Stimulated activated CD4-positive, alpha-beta T cell treated with anti-CD3 and anti-CD28 coated beads, Interleukin-4, amount 100 ng/mL, for 4 hours (primary cell): Measurements from ENCODE around the gene ADPRS.

Experiments used
- DNase-seq, 2 experiments: peaks; one replicate each; pipeline ENCODE4 v3.0.0-alpha.2; 2020

ADPRS gene

DNA sequence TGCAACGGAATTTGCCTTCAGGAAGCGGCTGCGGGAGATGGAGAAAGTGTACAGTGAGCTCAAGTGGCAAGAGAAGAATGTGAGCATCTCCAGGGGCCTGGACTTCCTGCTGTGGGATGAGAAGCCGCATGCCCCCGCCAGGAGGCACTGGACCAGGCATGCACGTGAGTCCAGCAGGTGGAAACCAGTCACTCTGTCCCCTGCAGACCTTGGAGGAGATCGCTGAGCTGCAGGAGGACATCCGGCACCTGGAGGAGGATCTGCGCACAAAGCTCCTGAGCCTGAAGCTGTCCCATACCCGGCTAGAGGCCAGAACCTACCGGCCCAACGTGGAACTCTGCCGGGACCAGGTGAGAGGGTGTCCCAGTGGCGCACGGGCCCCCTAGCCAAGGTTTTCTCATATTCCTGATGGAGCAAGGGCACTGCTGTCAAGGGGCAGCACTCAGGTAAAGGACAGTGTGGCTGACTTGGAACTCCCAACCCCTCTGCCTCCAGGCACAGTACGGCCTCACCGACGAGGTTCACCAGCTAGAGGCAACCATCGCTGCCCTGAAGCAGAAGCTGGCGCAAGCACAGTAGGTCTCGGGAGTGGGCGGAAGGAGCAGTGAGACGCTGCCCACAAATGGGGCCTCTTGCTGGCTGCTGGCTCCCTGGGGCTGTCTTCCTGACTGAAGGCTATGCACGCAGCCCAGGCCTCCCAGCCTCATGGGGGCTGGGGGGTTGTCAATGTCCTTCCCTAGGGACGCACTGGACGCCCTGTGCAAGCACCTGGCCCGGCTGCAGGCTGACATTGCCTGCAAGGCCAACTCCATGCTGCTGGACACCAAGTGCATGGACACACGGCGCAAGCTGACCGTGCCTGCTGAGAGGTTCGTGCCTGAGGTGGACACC is 1.2 kb upstream of the ADPRS start:
- no peak for DNase-seq

DNA sequence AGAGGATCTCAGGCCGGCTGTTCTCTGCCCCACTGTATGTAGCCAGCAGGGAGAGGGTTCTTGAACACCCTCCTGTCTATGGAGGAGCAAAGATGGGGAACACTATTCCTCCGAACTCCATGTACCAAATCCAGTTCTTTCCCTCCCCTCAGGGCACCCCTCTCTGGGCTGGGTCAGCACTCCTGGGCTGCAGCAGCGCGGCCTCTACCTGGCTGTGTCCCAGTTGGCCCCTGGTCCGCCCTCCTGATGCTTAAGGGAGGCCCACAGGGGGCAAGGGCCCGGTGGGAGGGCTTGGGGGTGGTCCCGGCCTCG is 471 bp upstream of the ADPRS start:
- no peak for DNase-seq

DNA sequence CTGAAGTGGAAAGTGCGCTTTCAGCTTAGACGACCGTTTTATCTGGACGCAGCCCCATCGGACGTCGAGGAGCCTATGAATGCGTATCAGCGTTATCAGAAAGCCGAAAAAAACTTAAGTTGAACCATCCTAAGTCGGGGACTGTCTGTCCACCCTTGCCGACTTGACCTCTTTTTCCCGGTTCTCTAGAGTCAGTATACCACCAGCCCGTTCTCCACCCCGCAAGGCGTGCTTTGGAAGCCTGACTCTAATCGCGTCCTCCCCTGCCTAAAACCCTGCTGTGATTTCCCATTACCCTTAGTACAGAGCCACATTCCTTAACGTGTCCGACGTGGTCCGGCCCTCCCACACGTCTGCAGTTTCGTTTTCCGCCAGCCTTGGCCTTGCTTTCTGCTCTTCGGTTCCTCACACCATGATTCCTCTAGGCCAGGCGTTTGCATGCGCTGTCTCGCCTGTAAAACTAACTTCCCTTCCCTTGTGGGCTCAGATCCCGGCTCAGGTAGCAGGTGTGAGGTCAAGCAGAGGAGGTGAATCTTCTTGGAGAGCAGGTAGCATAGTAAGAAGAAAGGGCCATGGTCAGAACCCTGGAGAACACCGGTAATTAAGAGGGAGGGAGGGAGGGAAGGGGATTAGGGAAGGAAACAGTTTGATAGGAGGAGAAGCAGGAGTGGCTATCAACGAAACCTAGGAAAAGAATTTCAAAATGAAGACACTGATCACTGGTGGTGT is 865 bp downstream of the ADPRS start:
- no peak for DNase-seq

DNA sequence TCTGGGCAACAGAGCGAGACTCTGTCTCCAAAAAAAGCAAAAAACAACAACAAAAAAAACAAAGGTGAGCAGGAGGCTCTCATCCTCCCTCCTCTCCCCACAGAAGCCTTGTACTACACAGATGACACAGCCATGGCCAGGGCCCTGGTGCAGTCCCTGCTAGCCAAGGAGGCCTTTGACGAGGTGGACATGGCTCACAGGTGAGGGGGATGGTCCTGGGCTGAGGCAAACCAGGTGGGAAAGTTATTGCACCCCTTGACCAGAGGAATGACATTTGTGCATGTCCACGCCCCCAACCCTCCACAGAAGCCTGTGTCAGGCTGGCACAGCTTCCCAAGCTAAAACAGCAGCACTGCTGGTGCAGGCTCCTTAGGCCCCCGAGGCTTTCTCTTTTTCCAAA is 2.4 kb downstream of the ADPRS start:
- DNase-seq: no peak

DNA sequence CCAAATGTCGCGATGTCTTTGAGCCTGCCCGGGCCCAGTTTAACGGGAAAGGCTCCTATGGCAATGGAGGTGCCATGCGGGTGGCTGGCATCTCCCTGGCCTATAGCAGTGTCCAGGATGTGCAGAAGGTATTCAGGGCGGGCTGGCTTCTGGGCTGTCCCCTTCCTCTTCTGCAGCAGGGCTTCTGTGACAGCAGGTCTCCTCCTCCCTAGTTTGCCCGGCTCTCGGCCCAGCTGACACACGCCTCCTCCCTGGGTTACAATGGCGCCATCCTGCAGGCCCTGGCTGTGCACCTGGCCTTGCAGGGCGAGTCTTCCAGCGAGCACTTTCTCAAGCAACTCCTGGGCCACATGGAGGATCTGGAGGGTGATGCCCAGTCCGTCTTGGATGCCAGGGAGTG is 3.0 kb downstream of the ADPRS start:
- no peak for DNase-seq

DNA sequence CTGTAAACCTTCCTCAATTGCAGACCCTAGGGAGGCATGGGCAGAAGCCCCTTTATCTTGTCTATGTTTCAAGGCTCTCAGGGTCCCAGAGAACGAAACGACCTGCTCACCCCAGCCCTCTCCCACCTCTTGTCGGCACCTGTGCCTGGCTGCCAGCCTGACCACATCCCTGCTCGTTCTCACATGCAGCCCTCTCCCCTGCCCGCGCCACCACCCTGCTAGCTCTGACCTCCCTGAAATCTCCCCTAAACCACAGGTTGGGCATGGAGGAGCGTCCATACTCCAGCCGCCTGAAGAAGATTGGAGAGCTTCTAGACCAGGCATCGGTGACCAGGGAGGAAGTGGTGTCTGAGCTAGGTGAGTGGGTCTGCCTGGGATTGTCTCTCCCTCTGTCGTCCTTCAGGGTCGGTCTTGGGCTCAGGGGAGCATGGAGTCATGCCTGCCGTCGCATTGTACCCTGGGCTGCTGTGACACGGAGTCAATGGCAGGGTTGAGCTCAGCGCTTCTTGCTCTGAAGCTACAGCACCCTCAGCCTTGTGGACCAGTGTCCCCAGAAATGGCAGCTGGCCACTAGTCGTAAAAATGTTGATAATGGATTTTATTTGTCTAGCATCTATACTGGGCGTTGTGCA is 3.6 kb downstream of the ADPRS start:
- no peak for DNase-seq

DNA sequence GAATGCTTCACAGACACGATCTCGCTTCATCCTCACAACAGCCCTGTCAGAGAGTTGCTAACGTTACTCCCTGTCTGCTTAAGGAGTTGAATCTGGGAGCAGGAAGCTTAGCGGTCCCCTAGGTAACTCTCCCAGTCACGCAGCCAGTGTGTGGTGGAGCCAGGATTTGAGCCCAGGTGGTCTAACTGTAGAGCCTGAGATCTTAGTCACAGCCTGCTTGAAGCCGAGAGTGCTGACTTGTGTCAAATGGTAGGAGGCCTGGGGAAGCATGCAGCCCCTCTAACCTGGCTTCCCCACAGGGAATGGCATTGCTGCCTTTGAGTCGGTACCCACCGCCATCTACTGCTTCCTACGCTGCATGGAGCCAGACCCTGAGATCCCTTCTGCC is 4.1 kb downstream of the ADPRS start:
- DNase-seq: no peak

DNA sequence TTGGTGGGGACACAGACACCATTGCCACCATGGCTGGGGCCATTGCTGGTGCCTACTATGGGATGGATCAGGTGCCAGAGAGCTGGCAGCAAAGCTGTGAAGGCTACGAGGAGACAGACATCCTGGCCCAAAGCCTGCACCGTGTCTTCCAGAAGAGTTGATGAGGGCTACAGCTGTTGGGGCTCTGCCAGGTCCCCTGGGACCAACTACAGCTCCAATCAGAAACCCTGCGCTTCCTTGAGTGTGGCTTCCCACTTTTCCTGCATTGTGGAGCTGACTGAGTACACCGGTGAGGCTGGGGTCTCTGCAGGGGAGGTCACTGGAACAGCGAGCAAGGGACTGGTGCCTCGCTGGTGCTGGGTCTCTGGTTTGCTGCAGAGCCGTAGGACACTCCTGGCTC is 4.5 kb downstream of the ADPRS start:
- DNase-seq: no peak

DNA sequence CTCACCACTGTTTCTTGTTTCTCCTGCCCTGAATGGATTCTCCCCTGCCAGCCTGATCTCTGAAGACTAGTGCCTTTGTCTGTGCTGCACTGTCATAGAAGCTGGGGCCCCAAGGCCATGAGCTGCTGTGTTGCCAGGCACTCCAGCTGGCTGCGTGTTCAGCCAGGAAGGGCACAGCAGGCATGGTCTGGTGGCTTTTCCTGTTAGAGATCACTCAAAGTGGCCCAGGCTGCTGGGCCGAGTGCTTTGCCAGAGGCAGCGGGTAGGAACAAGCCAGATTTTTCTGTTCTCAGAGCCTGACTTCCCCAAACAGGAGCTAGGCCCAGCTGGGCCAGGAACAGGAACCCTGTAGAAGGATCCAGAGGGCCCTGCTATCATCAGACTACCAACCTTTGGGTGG is 5.2 kb downstream of the ADPRS start:
- no peak for DNase-seq

DNA sequence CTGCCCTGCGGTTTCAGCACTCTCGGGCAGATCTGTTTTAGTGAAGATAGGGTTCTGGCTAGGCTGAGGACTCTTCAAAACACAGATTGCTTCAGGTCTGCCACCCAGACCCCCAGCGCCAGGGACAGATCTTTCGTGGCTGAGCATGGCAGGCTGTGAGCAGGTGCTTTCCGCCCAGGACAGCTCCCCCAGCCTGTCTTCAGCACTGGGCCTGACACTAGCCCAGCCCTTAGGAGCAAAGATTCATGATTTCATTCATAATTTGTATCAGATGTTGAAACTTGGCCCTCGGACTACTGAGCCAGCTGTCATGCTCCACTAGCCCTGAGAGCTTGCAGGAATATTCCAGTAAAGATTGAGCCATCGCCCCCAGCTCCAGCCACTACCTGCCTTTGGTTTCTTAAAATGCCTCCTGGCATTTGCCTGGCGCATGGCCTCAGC is 5.9 kb downstream of the ADPRS start:
- DNase-seq: no peak

DNA sequence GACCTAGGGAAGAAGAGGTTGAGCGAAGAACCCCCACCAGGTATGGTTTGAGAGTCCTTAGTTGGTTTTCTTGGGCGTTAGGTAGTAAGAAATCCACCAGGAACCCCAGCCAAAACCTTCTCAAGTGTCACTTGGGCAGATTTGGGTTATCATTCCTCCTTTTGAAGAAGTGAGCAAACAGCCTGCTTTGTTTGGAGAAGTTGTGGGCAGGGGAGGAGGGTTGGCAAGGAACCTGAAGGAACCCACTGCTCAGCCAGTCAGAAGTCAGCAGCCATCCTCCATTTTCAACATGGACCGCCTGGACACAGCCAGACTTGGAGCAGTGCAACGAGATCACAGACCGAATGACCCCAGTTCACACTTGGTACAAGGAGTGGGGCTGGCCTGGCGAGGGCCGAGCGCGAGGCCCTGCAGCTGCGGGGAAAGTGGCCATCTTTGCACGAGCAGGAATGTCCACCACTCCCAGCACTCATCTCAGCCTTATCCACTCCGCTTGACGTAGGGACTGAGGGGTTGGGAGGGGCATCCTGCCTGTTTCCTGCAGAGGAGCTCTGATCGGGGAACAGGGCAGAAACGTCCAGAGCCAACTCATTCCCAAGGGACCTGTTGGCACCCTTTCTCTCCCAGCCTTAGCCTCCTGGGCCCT is 7.2 kb downstream of the ADPRS start:
- no peak for DNase-seq

DNA sequence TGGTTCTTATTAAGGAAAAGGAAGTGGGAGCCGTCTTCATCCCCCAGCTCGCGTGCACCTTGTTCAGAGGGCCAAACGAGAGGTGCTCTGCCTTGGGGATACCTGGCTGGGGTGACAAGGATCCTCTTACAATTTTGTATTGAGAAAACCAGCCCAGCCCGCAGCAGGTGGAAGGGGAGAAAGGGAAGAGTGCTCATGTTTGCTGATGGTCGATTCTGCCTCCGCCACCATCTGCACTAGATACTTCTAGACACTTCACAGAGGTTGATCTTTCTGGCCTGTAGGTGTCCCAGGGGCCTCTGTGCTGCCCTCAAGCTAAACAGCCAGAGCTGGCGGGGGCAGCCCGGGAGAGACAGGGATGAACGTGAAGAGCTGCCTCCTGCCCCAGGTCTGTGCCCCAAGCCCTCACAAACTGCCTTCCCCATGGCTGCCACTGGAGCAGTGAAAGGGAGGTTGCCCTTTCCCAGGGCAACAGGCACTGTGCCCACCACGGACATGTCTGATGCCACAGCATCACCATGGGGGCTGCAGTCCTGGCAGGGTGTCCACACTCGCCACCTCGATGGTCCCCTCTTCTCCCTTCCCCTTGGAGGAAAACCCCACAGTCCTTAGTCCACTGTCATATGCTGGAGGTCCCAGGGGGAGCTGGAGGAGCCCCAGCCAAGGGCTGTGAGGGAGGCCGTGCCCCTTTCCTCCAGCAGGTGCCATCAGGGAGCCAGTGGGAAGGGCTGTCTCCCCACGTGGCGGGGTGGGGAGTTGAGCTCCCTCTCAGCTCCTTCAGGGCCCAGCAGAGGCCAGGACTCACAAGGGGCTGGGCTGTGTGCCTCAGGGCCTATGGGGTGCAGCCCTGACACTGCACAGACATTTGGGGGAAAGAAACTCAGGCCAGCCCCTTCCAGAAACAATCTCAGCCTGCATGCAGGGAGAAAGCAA is 8.1 kb downstream of the ADPRS start:
- DNase-seq: no peak

DNA sequence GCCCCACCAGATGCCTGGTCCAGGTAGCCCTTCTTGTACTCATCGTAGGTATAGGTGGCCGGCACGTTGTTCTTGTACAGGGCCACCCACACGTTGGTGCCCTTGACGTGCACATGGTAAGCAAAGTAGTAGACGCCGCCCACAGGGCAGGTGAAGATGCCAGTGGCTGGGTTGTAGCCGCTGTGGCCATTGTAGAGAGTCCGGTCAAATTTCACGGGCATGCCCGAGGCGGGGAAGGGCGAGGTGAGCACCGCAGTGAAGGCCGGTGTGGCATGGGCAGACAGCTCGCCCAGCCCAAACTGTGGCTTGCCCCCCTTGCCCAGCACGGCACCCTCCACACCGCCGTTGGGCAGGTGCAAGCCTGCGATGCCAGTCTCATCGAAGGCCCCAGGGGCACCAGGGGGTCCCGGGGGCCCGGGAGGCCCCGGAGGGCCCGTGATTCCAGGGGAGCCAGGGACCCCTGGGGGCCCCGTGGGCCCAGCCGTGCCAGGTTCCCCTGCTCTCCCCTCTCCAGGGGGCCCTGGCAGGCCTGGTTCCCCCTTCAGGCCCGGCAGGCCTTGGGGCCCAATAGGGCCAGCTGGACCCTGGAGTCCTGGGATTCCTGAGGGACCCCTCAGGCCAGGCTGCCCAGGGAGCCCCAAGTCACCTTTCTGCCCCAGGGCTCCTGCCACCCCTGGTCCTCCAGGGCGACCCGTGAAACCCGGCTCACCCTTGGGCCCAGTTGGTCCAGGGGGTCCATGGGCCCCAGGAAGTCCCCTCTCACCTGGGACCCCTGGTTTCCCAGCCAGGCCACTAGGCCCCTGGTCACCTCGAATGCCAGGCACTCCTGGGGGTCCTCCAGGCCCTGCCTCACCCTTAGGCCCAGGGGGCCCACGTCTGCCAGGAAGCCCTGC is 9.2 kb downstream of the ADPRS start:
- no peak for DNase-seq

DNA sequence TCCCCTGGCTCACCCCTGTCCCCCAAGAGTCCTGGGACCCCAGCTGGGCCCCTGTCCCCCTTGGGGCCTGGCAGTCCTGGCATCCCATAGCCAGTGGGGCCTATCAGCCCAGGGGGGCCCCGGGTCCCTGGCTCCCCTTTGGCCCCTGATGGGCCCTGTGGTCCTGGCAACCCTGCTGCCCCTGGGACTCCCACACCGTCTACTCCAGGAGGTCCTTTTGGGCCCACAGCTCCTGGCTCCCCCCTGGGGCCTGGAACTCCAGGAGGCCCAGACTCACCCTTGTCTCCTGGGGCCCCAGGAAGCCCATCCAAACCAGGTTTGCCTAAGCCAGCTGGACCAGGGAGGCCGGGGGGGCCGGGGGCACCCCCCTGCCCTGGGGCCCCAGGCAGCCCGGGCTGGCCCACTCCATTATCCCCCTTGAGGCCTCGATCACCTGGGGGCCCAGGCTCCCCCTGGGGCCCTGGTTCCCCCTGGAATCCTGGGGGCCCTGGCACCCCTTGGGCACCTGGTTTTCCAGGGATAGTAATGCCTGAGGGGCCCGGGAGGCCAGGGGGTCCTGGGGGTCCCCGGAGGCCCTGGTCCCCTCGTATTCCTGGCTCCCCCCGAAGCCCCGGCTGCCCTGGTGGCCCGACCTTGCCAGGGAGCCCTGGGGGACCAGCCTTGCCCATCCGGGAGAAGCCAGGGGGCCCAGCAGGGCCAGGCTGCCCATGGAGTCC is 10.1 kb downstream of the ADPRS start:
- DNase-seq: no peak

DNA sequence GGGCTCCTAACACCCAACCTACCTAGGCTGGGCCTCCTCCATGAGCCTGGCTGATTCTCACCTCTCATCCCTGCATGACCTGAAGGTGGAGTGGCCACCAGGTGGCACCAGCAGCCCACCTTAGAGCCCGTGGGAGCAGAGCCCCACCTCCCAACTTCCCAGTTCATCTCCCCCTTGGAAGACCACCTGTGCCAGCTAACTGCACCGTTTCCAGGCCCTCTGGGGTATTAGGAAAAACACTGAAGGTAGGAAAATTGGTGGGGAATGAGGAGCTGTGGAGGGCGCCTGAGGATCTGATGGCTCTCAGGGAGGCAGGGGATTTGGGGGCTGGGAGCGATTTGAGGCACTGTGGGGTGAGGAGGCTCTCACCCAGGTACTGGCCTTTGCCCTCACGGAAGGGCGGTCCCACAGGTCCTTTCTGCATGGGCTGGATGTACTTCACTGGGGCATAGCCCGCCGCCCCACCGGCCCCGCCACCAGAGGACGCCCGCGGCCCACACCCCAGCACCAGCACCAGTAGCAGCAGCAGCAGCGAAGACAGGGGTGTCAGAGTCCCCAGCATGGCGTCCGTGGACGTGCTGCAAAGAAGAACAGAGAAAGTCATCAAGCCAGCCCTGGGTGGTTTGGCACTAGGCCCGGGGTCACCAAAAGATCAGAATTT is 11.1 kb downstream of the ADPRS start:
- peak; percentile 60 to 75 for DNase-seq

DNA sequence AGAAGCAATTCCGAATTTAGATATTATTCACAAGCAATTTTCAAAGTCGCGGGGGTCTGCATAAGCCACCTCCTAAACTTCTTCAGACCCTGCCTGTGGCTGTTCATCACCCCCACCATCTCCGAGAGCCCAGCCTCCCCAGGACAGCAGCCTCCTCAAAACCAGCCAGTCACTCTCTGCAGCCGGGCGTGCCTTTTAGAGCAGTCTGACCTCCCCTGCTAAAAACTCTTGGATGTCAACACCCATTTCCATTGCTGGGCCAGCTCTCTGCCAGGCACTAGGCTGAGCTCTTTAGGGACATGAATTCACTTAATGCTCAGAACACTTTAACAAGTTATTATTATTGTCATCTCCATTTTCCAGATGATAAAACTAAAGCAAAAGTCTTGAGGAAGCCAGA is 11.7 kb downstream of the ADPRS start:
- DNase-seq: no peak

DNA sequence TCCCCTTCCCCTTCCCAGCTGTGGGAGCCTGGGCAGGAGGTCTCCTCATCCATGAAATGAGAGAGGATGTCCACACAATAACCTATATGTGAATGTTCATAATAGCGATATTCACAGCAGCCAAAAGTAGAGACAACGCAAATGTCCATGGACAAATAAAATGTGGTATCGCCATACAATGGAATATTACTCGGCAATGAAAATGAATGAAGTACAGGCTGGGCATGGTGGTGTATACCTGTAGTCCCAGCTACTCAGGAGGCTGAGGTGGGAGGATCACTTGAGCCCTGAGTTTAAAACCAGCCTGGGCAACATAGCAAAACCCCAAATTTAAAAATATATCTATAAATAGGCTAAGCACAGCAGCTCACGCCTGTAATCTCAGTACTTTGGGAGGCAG is 12.9 kb downstream of the ADPRS start:
- no peak for DNase-seq

DNA sequence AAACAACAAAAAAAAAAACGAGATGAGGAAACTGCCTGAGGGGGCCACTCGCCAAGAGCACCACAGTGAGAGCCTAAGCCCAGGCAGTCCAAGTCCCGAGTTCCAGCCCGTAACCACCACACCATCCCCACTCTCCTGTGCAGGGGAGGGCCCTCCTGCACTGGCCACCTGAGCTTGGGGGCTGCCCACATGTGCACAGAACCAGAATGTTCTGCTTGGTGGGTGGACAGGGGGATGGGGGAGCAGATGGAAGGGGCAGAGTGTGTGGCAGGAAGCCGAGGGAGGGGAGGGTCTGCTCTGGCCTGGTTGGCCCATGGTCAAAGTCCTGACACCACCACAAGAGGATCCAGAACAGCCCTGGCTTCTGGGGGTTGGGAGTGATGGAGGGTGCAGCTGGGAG is 17.6 kb downstream of the ADPRS start:
- DNase-seq: no peak

DNA sequence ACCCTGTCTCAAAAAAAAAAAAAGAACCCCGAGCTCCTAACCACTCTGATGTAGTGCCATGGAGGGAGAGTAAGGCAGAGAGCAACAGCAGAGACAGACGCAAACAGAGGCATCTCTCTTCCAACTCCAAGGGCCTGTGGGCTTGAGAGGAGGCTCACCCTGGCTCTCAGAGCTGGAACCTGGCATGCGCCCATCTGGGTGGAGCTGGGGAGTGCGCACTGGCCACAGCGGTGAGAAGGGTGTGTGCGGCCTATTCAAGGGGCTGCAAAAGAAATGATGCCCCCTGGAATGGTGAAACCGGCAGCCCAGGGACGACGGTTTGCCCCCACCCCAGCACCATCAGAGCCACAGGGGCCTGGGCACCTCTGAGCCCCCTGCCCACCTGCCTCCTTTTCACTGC is 18.7 kb downstream of the ADPRS start:
- DNase-seq: no peak

DNA sequence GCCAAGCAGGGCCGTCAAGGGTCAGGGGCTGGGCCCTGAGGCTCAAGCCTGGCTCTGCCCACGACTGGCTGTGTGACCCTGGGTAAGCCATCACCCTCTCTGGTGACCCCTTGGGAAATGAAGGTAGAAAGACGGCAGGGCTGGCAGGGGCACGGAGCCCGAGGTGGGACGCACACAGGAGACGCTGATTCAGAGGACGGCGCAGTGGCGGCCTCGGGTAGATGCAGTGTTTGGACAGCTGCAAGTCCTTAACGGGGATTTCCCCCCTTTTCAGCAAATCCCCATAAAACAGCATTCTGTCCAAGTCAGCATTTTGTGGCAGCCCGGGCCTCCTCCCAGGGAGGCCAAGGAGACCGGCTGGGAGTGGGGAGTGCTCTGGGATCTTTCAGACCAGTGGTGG is 19.6 kb downstream of the ADPRS start:
- DNase-seq: no peak
